G401.6 (cell line): ENCODE data around the gene STARD5.

Experiments used
- FAIRE-seq: peaks from 2 replicates; lab custom pipeline; 2012; peaks lifted over from hg19 to GRCh38; lab: Jason Lieb, UNC

STARD5 gene

GRCh38 chr15:81292523-81293001 lies 31.4 kb downstream of the STARD5 start:
- FAIRE-seq, result no peak

- FAIRE-seq, result no peak
These were observed 31.9 kb downstream of the STARD5 start for GRCh38 chr15:81291916-81292522.

- FAIRE-seq, result no peak
These were observed 34.0 kb downstream of the STARD5 start for GRCh38 chr15:81289910-81290309.

GRCh38 chr15:81288616-81289015 lies 35.3 kb downstream of the STARD5 start:
- FAIRE-seq, result no peak

GRCh38 chr15:81288040-81288439 lies 35.9 kb downstream of the STARD5 start:
- FAIRE-seq, result no peak

- FAIRE-seq, result no peak
These were observed 37.3 kb downstream of the STARD5 start for GRCh38 chr15:81286621-81287121.

- FAIRE-seq, result no peak
These were observed 38.5 kb downstream of the STARD5 start for GRCh38 chr15:81285461-81285860.

GRCh38 chr15:81284256-81285031 lies 39.5 kb downstream of the STARD5 start:
- no peak for FAIRE-seq

- no peak for FAIRE-seq
These were observed 41.0 kb downstream of the STARD5 start for GRCh38 chr15:81282911-81283310.

- FAIRE-seq, result no peak
These were observed 41.4 kb downstream of the STARD5 start for GRCh38 chr15:81282606-81282895.

GRCh38 chr15:81281766-81282605 lies 42.0 kb downstream of the STARD5 start:
- FAIRE-seq, result no peak

- FAIRE-seq, result no peak
These were observed 42.5 kb downstream of the STARD5 start for GRCh38 chr15:81281456-81281735.

- FAIRE-seq, result no peak
These were observed 43.1 kb downstream of the STARD5 start for GRCh38 chr15:81280696-81281455.

GRCh38 chr15:81279621-81280485 lies 44.1 kb downstream of the STARD5 start:
- FAIRE-seq, result no peak

GRCh38 chr15:81278306-81279029 lies 45.5 kb downstream of the STARD5 start:
- no peak for FAIRE-seq

- no peak for FAIRE-seq
These were observed 46.1 kb downstream of the STARD5 start for GRCh38 chr15:81277851-81278250.

GRCh38 chr15:81276967-81277366 lies 47.0 kb downstream of the STARD5 start:
- no peak for FAIRE-seq

- no peak for FAIRE-seq
These were observed 48.1 kb downstream of the STARD5 start for GRCh38 chr15:81275711-81276392.

GRCh38 chr15:81274931-81275707 lies 48.8 kb downstream of the STARD5 start:
- FAIRE-seq, result no peak
